Right lobe of liver (tissue), 6 donors: Measurements from ENCODE around the gene SIX2. TPM values are rescaled to one million over a fixed set of nuclear protein-coding genes. Genes with fewer than 3 reads are reported as not detected.

ENCODE experiments used
- ATAC-seq, 4 donors: fragments of 200-7000 bp; cut with Tn5 transposase; one replicate each; pipeline ENCODE4 v1.9.1; 2020; ENCODE audit warnings: mild to moderate bottlenecking in 4 of 4, moderate library complexity in 4 of 4
- DNase-seq, 3 donors: peaks; one replicate each; pipeline ENCODE4 v3.0.0-alpha.2; 2020
- H3K27ac ChIP-seq, 3 donors: fragments of 200-600 bp; one replicate each; pipeline ENCODE4 v1.8.0; 2022
- H3K27me3 ChIP-seq, 2 donors: fragments of 200-600 bp; one replicate each; pipeline ENCODE4 v1.8.0; 2022
- H3K36me3 ChIP-seq, 4 donors: fragments of 200-600 bp; sonication (generic) in 1 of 4; one replicate each; pipeline versions ENCODE4 v1.5.1 to v1.8.0; 2017 to 2022; ENCODE audit warnings: control low read depth in 1 of 4
- H3K4me1 ChIP-seq, 4 donors: fragments of 200-600 bp; sonication (generic) in 1 of 4; one replicate each; pipeline versions ENCODE4 v1.5.1 to v1.8.0; 2017 to 2022; ENCODE audit warnings: control low read depth in 1 of 4
- H3K4me3 ChIP-seq, 3 donors: fragments of 200-600 bp; one replicate each; pipeline ENCODE4 v1.8.0; 2022
- H3K9me3 ChIP-seq, 4 donors: fragments of 200-600 bp; sonication (generic) in 1 of 4; one replicate each; pipeline versions ENCODE4 v1.5.1 to v1.8.0; 2017 to 2022; ENCODE audit warnings: control low read depth in 1 of 4
- CTCF ChIP-seq, 4 donors: fragments of 200-600 bp in 3 of 4; fragments of 450-650 bp in 1 of 4; IDR thresholded peaks; one replicate each; pipeline versions ENCODE4 v1.5.1 to v1.8.0; 2016 to 2022; ENCODE audit warnings: antibody characterized with exemption in 4 of 4, mild to moderate bottlenecking in 2 of 4
- POLR2A ChIP-seq: fragments of 450-650 bp; IDR thresholded peaks from one replicate; pipeline ENCODE4 v1.6.1; 2017; ENCODE audit warnings: antibody characterized with exemption, mild to moderate bottlenecking
- WGBS: methylation state at CpG from one replicate; pipeline ENCODE4 v1.1.6; 2018; ENCODE audit warnings: low coverage, low lambda C conversion rate; ENCODE audit not compliant: insufficient coverage; ENCODE audit errors: missing lambda C conversion rate; 5-methylcytosine and 5-hydroxymethylcytosine counted together
- intact Hi-C, 2 donors: fragments of 100-400 bp; cut with DNase I; formaldehyde crosslinking; loops; one replicate each; pipeline versions ENCODE4 v1.11.2 to v1.14.1; 2022
- total RNA-seq, 6 experiments: library from RNA; depleted of rRNA in 2 of 6; stranded (reverse); fragments of >200 nt in 2 of 6; fragmentation: NEBNext Ultra II Directional in 3 of 6; extraction: Animal tissue kit (Norgen Biotek cat#: 25700) in 3 of 6; gene quantifications; one replicate each; pipeline versions ENCODE4 v1.1.0 to v1.2.4, GENCODE V29; 2016 to 2023
- donor health status: DM: no; HTN: yes; CAD: no.
- donor health status: DM: no; HTN: no; CAD: no.
- donor health status: DM: no; HTN: no; CAD: no.
- donor health status: DM: no; HTN: yes; CAD: no.
- donor health status: DM: no; HTN: yes; CAD: no.

The SIX2 gene
- total RNA-seq, 6 experiments from 2014 or later, result not detected

- H3K27ac ChIP-seq, result no peak overlapping the region
- no peak for DNase-seq
- no peaks in the 10 kb centered on the region for H3K4me1 ChIP-seq
- no peak overlapping the region for H3K4me3 ChIP-seq
- intact Hi-C loops, result no loop called here
- H3K36me3 ChIP-seq, result no peaks in the 10 kb centered on the region
- no peaks in the 10 kb centered on the region for H3K9me3 ChIP-seq
- H3K27me3 ChIP-seq, result no peaks in the 10 kb centered on the region
- 92% methylated on average over 2 of the region's 2 CpGs for WGBS
- peak in 1 of 4 donors; percentile 30 for ATAC-seq
- TF ChIP-seq POLR2A (no peak), CTCF (IDR thresholded peaks at IDR 0.05) (no peak)
These were observed 43.6 kb downstream of the SIX2 start for GRCh38 chr2:44965684-44966083.

- 28% methylated on average over 3 of the region's 16 CpGs for WGBS
- intact Hi-C loops, result no loop called here
These were observed 44.5 kb downstream of the SIX2 start for GRCh38 chr2:44964752-44965236.

GRCh38 chr2:44962176-44962695, 47.0 kb downstream of the SIX2 start:
- no peak for ATAC-seq
- DNase-seq, result no peak
- no peaks in the 10 kb centered on the region for H3K9me3 ChIP-seq
- intact Hi-C loops, result no loop called here
- no peaks in the 10 kb centered on the region for H3K4me1 ChIP-seq
- no peaks in the 10 kb centered on the region for H3K36me3 ChIP-seq
- H3K27ac ChIP-seq, result no peak overlapping the region
- no CpG with 5 or more reads among the region's 5 CpGs for whole genome bisulfite sequencing
- TF ChIP-seq CTCF (IDR thresholded peaks at IDR 0.05) (no peak), POLR2A (no peak)
- H3K27me3 ChIP-seq, result no peaks in the 10 kb centered on the region
- no peak overlapping the region for H3K4me3 ChIP-seq

More at GRCh38 chr2:44964752-44965236, 44.5 kb downstream of the SIX2 start:
- Histone ChIP-seq H3K36me3 (no peaks in the 10 kb centered on the region), H3K27ac (no peak overlapping the region), H3K4me1 (no peaks in the 10 kb centered on the region), H3K9me3 (no peaks in the 10 kb centered on the region), H3K27me3 (no peaks in the 10 kb centered on the region), H3K4me3 (no peak overlapping the region)
- no peak for ATAC-seq
- TF ChIP-seq CTCF (IDR thresholded peaks at IDR 0.05) (peak in 1 of 4 donors; percentile 8), POLR2A (no peak)
- no peak for DNase-seq

- no peak for ATAC-seq
- Histone ChIP-seq H3K36me3 (no peaks in the 10 kb centered on the region), H3K27me3 (no peaks in the 10 kb centered on the region), H3K4me1 (no peaks in the 10 kb centered on the region), H3K4me3 (no peak overlapping the region), H3K9me3 (no peaks in the 10 kb centered on the region), H3K27ac (no peak overlapping the region)
- no peak for DNase-seq
- TF ChIP-seq POLR2A (no peak), CTCF (IDR thresholded peaks at IDR 0.05) (no peak)
- 64% methylated on average over 3 of the region's 5 CpGs for WGBS
- intact Hi-C loops, result no loop called here
These were observed 48.4 kb downstream of the SIX2 start for GRCh38 chr2:44960871-44961270.
